ENCODE results near the gene REV3L. TPM values are rescaled to one million over a fixed set of nuclear protein-coding genes. Genes with fewer than 3 reads are reported as not detected.

REV3L gene
- total RNA-seq, 1 donor from 2014 or later, result 40.5 TPM

- Mint-ChIP-seq H3K27ac (no peak overlapping the region), H3K27me3 (no peaks in the 10 kb centered on the region), H3K36me3 (ENCODE audit: insufficient read depth) (peaks cover 71% of the 10 kb centered on the region), H3K4me1 (ENCODE audit: low read depth) (peaks cover 2% of the 10 kb centered on the region), H3K9me3 (ENCODE audit: low read depth) (peaks cover 17% of the 10 kb centered on the region), H3K4me3 (ENCODE audit: low read depth) (no peak overlapping the region)
- DNase-seq (ENCODE audit: low spot score, unreplicated experiment), result no peak
- no peak for TF ChIP-seq CTCF (IDR thresholded peaks at IDR 0.05; ENCODE audit: unreplicated experiment)
Observed at GRCh38 chr6:111276335-111276734, 206.7 kb downstream of the REV3L start.

- Mint-ChIP-seq H3K9me3 (ENCODE audit: low read depth) (peaks cover 17% of the 10 kb centered on the region), H3K27ac (no peak overlapping the region), H3K27me3 (no peaks in the 10 kb centered on the region), H3K36me3 (ENCODE audit: insufficient read depth) (peaks cover 65% of the 10 kb centered on the region), H3K4me1 (ENCODE audit: low read depth) (peaks cover 2% of the 10 kb centered on the region), H3K4me3 (ENCODE audit: low read depth) (no peak overlapping the region)
- no peak for TF ChIP-seq CTCF (IDR thresholded peaks at IDR 0.05; ENCODE audit: unreplicated experiment)
- no peak for DNase-seq (ENCODE audit: low spot score, unreplicated experiment)
Observed at GRCh38 chr6:111274593-111275217, 208.3 kb downstream of the REV3L start.

- Mint-ChIP-seq H3K36me3 (ENCODE audit: insufficient read depth) (peaks cover 49% of the 10 kb centered on the region), H3K4me1 (ENCODE audit: low read depth) (peaks cover 1% of the 10 kb centered on the region), H3K27ac (no peak overlapping the region), H3K4me3 (ENCODE audit: low read depth) (no peak overlapping the region), H3K9me3 (ENCODE audit: low read depth) (peaks cover 12% of the 10 kb centered on the region), H3K27me3 (no peaks in the 10 kb centered on the region)
- DNase-seq (ENCODE audit: low spot score, unreplicated experiment), result no peak
- TF ChIP-seq CTCF (IDR thresholded peaks at IDR 0.05; ENCODE audit: unreplicated experiment), result no peak
Observed at GRCh38 chr6:111270121-111270520, 212.9 kb downstream of the REV3L start.

- Mint-ChIP-seq H3K27me3 (no peaks in the 10 kb centered on the region), H3K4me1 (ENCODE audit: low read depth) (peaks cover 1% of the 10 kb centered on the region), H3K36me3 (ENCODE audit: insufficient read depth) (peaks cover 42% of the 10 kb centered on the region), H3K9me3 (ENCODE audit: low read depth) (peaks cover 9% of the 10 kb centered on the region), H3K27ac (no peak overlapping the region), H3K4me3 (ENCODE audit: low read depth) (no peak overlapping the region)
- DNase-seq (ENCODE audit: low spot score, unreplicated experiment), result no peak
- TF ChIP-seq CTCF (IDR thresholded peaks at IDR 0.05; ENCODE audit: unreplicated experiment), result no peak
Observed at GRCh38 chr6:111269401-111269970, 213.5 kb downstream of the REV3L start.

GRCh38 chr6:111267764-111268333 lies 215.2 kb downstream of the REV3L start:
- Mint-ChIP-seq H3K4me1 (ENCODE audit: low read depth) (peaks cover 1% of the 10 kb centered on the region), H3K27ac (no peak overlapping the region), H3K36me3 (ENCODE audit: insufficient read depth) (peaks cover 28% of the 10 kb centered on the region), H3K27me3 (no peaks in the 10 kb centered on the region), H3K9me3 (ENCODE audit: low read depth) (no peaks in the 10 kb centered on the region), H3K4me3 (ENCODE audit: low read depth) (no peak overlapping the region)
- TF ChIP-seq CTCF (IDR thresholded peaks at IDR 0.05; ENCODE audit: unreplicated experiment), result no peak
- no peak for DNase-seq (ENCODE audit: low spot score, unreplicated experiment)

Data from progenitor cell of endocrine pancreas (in vitro differentiated cells).